Activated CD8-positive, alpha-beta memory T cell treated with anti-CD3 and anti-CD28 coated beads, Interleukin-2, amount 50 U/mL, for 4 hours (primary cell): ENCODE data around the gene MAP4.
"Not testable (repeated sequence)": the region's sequence is repeated elsewhere in the genome, so short reads cannot be mapped to it uniquely, and the experiment has no call there.

Experiments
- DNase-seq: peaks from one replicate; pipeline ENCODE4 v3.0.0-alpha.2; 2020

The MAP4 gene

DNA sequence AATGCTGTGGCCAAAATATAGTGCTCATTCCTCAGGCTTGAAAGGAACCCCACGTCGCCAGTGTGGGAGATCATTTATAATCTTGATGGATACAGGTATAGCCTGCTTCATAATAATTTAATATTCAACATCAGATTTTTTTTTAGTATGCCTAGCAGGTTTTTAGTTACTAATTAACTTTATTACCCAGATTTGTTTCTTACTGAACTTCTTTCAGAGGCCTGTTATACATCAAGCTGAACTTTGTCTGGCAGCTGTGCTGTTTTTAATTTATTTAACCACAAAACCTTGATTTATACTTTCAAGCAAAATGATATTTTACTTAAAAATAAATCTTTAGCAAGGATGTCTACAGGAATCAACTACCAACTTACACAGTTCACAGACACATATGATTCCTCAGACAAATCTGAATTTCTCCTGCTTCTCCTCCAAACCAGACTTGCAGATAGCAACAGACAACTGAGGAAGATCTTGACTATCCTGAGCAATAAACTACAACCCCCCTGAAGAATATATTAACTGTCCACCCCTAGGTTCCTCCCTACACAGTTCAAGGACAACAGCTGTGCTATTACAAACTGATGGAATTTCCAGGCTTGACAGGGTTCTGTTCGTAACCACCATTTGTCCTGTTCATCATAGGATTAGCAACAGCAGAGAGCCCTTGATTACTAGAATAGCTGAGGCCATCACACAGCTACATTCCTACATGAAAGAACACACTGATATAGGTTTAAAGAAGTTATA is 610 bp downstream of the MAP4 start:
- no peak for DNase-seq

DNA sequence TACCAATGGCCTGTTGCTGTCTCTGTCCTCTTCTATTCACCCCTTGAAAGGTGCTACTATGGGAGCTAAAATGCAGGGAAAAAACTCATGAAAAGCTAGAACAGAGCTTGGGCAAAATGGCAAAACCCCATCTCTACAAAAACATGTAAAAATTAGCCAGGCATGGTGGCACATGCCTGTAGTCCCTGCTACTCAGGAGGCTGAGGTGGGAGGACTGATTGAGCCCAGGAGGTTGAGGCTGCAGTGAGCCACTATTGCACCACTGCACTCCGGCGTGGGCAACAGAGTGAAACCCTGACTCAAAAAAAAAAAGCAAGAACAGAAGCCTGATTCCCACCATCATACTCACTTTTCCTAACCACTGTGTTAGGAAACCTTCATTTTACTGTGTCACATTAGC is 1.9 kb downstream of the MAP4 start:
- no peak for DNase-seq

DNA sequence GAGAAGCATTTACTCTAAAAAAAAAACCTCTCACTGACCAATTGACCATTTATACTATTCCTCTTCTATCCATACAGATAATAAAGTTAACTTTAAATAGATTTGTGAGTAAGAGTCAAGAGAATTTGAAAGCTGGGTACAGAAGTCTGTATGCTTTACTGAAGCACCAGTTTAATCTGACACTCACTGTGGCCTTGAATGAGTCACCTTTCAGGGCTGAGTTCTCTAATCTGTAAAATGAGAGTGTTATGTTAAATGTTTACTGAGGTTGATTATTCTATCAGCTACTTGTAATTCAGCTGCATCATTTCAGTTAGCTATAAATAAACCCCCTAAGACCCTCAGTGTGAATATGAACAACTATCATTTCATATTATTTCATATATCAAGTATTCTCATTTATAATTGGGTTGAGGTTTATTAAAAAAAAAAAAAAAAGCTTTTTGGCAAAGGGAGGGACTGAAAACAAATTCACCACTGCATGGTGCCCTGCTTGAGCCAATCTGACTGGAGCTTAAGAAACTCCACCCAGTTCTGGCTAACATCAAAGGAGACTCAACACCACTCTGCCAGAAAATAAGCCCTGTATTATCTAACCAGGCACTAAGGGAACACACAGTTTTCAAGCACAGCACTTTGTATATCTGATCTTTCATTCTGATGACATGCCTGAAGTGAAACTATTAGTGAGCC is 2.8 kb downstream of the MAP4 start:
- DNase-seq = no peak

DNA sequence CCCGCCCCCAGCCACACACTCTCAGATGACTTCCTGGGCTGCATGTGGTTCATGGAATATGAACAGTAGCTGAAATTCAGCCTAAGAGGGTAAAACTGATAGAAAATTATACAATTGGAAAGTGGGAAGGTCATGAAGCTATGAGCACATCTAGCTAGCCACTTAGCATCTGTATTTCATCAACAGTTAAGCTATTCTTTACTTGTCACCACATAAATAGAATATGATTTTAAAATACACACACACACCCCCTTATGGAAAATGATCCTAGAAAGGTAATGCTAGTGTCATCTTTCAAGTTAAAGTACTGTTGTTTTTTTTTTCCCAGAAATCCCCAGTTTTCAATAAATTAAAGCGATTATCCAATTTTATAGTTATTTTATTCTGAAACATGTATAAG is 3.6 kb downstream of the MAP4 start:
- DNase-seq = no peak

DNA sequence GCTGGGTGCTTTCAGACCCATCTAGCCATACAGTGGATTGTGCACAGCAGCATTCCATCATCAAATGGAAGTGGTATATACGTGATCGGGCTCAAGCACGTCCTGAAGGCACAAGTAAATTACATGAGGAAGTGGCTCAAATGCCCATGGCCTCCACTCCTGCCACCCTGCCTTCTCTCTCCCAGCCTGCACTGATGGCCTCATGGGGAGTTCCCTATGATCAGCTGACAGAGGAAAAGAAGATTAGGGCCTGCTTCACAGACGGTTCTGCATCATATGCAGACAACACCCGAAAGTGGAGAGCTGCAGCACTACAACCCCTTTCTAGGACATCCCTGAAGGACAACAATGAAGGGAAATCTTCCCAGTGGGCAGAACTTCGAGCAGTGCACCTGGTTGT is 8.2 kb downstream of the MAP4 start:
- not testable (repeated sequence) for DNase-seq

DNA sequence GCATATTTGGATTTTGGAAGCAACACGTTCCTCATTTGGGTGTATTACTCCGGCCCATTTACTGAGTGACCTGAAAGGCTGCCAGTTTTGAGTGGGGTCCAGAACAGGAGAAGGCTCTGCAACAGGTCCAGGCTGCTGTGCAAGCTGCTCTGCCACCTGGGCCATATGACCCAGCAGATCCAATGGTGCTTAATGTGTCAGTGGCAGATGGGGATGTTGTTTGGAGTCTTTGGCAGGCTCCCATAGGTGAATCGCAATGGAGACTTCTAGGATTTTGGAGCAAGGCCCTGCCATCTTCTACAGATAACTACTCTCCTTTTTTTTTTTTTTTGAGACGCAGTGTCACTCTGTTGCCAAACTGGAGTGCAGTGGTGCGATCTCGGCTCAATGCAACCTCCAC is 8.9 kb downstream of the MAP4 start:
- not testable (repeated sequence) for DNase-seq

DNA sequence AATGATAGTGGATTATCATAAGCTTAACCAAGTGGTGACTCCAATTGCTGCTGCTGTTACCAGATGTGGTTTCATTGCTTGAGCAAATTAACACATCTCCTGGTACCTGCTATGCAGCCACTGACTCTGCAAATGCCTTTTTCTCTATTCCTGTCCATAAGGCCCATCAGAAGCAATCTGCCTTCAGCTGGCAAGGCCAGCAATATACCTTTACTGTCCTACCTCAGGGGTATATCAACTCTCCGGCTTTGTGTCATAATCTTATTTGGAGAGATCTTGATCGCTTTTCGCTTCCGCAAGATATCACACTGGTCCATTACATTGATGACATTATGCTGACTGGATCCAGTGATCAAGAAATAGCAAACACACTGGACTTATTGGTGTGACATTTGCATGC is 9.4 kb downstream of the MAP4 start:
- not testable (repeated sequence) for DNase-seq

DNA sequence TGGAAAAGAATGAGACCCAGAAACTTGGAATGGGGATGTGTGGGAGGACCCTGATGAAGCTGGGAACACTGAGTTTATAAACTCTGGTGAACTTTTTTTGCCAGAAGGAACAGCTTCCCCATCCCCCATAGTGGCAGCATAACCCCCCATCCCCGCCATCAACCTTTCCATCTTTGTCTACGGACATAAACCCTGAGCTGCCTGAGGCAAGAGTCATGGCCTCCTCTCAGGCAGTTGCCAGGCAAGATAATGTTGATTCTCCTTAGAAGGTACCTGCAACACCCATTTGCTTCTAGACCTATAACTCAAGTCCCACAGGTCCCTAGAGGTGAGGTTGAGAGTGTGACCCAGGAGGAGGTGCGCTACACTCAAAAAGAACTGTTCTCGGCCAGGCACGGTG is 11.5 kb downstream of the MAP4 start:
- DNase-seq = no peak

DNA sequence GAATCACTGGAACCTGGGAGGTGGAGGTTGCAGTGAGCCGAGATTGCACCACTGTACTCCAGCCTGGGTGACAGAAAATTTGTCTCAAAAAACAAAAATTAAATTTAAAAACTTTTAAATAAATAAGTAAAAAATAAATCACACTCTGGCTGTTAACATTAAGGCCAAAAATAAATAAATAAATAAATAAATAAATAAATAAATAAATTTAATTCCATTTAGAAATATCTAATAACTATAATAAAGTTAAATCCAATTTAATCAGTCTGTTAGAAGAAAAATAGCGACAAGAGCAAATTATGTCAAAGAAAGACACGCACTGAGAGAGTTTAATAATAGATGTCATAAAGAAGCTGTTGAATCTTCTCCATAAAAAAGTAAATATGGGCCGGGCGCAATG is 13.4 kb downstream of the MAP4 start:
- DNase-seq = no peak

DNA sequence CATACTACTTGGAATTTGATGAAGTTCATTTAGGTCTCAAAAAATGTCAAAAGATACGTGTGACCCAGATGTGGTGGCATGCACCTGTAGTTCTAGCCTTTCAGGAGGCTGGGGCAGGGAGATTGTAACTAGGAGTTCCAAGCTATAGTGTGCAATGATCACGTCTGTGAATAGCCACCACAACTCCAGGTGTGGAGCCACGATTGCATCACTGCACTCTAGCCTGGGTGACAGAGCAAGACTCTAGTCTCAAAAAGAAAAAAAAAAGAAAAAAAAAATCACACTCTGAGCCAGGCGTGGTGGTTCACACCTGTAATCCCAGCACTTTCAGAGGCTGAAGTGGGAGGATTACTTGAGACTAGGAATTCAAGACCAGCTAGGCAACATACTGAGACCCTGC is 14.2 kb downstream of the MAP4 start:
- no peak for DNase-seq

DNA sequence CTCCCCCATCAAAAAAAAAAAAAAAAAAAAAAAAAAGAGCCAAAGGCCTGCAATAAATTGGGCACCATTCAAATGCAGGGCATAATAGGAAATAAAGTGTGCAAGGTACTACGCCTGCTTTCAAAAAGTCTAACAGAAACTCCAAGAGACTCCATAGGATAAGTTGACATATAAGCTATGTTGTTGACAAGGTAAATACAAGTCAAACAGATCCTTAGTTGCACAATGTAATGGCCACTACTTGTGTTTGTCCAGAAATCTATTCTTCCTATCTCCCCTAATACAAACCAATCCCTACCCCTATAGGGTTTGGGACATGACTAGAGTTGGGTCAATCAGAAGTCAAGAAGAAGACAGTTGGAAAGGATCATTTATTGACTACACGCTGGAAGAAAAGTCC is 16.0 kb downstream of the MAP4 start:
- DNase-seq = no peak

DNA sequence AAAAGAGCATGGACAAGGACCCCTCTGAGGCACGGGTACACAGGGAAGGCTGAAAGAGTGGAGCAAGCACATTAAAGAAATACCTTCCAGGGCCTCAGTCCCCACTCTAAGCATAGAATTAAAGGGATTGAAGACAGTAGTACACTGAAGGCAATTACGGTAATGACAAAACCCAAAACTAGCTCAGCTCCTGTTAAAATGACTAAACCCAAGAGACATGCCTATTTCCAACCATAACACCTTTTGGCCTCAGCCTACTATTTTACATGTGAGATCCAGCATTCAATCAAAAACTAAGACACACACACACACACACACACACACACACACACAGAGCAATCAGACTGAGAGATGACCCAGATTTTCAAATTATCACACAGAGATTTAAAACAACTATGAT is 19.8 kb downstream of the MAP4 start:
- DNase-seq = no peak

DNA sequence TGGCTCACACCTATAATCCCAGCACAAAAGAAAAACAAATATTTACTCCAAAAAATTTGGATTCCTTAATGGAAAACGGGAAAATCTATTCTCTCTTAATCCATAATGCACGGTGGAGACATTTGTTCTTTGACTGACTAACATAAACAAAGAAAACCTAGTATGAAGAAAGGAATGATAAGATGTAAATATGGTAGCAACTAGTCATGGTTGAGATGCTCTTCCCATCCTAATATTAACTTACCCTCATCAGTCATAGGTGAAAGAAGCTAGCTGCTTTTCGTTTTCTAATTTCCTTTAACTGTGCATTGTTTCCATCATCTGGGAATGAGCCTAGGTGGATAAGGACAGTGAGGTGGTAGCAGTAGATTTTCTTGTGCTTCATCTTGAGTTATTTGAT is 22.0 kb downstream of the MAP4 start:
- DNase-seq = no peak

DNA sequence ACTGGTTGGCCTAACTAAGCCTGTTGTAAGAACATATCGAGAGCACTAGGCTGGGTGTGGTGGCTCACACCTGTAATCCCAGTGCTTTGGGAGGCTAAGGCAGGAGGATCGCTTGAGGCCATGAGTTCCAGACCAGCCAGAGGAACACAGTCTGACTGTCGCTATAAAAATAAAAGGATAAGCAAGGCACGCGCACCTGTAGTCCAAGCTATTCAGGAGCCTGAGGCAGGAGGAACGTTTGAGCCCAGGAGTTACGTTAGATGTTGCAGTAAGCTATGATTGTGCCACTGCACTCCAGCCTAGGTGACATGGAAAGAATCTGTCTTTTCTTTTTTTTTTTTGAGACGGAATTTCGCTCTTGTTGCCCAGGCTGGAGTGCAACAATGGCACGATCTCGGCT is 24.9 kb downstream of the MAP4 start:
- DNase-seq = no peak

DNA sequence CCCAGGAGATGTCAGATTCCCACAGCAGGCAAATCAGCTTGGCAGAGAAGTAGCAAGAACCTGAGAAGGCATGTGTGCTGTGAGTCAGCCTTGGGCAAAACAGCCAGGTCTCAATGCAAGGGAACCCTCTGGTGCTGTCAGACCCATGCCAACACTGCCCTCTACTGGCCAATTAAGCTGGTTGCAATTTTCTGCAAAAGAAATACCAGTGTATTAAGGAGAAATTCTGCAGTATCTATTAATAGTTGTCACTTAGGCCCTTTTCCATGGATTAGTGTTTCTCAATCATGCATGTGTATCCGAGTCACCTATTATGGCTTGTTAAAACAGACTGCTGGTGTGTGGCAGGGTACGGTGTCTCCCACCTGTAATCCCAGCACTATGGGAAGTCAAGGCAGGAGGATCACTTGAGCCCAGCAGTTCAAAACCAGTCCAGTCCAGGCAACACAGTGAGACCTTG is 26.2 kb downstream of the MAP4 start:
- DNase-seq = peak; percentile 67

DNA sequence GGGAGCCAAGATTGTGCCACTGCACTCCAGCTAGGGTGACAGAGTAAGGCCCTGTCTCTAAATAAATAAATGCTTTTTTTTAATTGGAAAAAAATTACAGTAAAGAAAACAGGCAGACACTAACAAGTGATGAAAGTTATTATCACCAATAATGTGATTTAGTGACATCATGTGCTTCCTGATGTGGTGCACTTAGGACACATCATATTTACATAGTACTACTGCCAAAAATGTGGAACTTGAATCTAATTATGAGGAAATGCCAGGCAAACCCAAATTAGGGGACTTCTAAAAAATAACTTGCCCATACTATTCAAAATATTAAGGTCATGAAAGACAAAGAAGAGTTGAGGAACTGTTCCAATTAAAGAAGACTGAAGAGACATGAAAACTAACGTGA is 30.8 kb downstream of the MAP4 start:
- DNase-seq = no peak

DNA sequence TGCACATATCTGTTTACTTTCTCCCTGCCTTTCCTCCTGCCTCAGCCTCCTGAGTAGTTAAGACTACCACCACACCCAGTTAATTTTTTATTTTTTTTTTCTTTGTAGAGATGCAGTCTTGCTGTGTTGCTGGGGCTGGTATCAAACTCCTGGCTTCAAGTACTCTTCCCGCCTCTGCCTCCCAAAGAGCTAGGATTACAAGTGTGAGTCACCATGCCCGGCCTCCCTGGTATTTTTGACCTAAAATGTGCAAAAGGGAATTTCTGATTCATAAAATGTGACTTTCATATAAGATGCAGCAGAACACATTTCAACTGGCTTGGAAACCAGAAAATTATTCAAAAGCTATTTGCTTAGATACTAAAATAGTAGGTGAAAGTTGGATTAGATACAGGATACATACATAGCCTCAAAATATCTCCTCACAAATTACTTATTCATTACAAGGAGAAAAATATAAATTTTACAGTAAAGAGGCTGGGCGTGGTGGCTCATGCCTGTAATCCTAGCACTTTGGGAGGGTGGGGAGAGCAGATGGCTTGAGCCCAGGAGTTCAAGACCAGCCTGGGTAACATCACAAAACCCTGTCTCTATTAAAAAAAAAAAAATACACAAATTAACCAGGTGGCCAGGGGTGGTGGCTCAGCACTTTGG is 32.0 kb downstream of the MAP4 start:
- no peak for DNase-seq

DNA sequence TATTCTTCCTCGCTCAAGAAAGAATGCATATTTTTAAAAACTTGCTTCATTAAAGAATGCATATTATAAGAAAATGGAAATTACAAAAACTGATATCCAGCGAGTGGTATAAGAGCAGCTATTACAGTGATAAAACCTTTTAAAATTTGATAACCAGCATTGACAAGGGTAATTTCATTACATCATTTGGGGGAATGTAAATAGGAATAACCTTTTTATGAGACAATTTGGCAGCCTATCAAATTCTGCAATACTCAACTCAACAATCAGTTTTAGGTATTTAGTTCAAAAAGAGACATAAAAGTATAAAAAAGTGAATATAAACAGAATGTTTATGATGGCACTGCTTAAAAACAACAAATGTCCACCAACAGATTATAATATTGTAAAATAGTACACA is 35.4 kb downstream of the MAP4 start:
- DNase-seq = no peak

DNA sequence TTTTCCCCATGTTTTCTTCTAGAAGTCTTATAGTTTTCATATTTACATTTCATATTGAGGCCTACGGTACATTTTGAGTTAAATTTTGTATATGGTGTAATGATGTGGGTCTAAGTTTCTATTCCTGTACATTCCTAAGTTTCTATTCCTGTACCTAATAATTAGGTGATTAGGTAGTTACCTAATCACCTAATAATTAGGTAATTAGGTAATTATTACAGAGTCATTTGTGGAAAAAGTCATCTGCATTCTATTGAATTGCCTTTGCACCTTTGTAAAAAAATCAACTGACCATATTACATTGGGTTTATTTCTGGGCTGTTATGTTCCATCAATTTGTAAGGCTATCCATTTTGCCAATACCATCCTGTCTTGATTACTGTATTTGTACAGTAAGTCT is 37.1 kb downstream of the MAP4 start:
- DNase-seq = no peak

DNA sequence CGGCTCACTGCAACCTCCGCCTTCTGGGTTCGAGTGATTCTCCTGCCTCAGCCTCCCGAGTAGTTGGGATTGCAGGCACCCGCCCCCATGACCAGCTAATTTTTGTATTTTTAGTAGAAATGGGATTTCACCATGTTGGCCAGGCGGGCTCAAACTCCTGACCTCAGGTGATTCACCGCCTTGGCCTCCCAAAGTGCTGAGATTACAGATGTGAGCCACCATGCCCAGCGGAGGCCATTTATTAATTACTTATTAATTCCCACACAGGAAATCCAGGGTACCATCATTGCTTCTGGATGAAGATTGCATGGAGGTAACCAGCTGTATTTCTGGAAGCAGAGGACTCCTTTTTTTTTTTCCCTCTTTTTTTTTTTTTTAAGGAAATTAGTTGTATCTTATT is 37.8 kb downstream of the MAP4 start:
- no peak for DNase-seq

DNA sequence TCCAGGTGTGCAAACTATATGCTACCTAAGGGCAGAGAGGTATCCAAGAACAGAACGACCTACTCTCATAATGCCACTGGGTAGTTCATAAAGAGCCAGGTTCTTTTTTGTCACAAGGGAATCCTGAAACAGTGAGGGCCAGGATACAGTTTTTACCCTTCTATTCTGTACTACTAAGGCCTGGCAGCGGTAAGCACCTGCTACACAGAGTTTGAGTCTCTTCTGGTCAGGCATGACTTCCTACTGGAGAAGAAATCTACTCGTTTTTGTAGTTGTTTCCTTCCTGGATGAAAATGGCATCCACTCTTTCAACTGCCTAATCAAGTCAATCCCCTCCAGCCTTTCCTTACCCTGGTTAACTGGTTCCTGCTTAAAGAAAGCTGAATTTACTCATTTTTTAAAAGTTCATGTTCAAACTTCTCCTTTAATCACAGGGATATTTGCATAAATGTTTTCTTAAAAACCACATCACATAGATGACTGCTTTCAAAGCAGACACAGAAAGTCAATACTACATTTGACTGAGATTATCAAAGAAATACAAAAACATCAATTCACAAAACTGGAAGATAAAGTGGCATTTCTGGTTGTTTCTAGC is 40.0 kb downstream of the MAP4 start:
- no peak for DNase-seq

DNA sequence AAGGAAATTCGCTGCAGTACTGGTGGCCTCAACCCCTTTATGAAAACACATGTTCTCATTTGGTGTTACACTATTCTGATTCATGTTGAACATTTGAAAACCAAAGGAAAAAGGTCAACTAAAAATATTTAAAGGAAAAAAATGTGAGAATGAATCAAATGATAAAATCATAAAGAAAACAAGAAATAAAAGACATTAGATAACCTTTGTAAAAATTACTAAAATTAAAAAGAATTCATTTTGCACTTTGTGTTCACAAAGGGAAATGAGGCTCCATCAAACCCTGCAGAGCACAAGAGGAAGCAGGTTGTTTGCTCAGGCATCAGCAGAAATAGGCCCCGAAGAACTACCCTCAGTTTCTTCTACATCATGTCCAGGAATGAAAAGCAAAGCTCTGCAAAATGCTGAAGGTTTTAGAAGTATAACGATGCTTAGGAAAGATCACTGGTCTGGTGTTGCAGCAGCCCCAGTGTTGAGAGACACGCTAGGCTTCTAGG is 41.2 kb downstream of the MAP4 start:
- no peak for DNase-seq

DNA sequence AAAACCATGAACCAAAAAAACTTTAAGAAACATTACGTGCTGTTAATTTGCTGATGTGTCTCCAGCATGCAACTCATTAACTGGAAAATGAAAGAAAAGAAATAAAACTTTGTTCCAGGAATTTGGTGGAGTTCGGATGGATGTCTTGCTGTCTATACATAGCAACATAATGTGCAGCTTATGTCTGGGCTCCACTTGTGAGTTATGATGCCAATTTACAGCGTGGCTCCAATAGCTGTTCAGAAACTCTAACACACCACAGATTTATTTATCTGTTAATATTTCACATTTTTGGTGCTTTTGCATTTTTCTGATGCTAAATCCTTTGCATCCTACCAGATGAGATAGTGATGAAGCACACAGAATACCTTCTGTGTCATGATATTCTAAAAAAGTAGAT is 45.1 kb downstream of the MAP4 start:
- no peak for DNase-seq

DNA sequence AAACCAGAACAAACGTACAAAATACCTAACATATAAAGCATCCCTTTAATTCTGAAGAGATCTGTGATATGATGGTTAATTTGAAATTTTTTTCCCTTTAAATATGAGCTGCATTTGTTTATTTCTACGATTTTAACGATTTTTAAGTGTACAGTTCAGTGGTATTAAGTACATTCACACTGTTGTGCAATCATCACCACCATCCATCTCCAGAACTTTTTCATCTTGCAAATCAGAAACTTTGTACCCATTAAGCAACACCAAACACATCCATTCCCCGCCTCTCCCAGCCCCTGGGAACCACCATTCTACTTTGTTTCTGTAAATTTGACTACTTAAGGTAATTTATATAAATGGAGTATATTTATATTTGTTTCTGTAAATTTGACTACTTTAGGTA is 51.5 kb downstream of the MAP4 start:
- DNase-seq = no peak
